Right hindlimb (tissue), 1 donor: Measurements from ENCODE around the gene EIF4E3.

Experiments
- DNase-seq: peaks from one replicate; pipeline ENCODE4 v3.0.0-alpha.2; 2018

The EIF4E3 gene

DNA sequence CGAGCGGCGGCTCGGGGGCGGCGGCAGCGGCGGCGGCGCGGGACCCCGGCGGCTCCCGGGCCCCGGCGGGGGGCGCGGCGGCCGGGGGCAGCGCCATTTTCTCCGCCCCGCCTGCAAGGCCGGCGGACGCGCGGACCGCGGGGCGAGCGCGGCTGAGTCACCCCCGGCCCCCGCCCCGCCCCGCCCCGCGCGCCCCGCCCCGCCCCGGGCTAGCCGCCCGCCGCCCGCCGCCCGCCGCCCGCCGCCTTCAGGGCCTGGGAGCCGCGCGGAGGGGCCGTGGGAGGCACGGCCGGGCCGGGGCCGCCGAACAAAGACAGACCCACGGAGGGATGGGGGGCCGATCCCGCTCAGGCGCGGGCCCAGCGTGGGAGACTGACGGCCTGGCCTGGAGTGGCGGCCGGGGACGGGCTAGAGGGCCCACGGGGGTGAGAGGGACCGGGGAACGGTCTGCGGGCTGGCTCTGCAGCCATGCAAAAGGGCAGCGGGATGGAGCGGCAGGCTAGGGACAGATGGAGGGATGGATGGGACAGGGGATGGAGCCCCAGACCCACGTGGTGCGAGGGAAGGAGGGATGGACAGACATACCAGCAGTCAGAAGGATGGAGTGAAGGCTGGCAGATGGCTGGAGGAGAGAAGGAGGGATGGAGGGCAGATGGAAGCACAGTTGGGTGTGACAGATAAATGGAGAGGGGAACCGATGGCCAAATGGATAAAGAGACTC, at the start of gene EIF4E3:
Gene EIF4E3, minus strand, starts transcription at position 132 of the 721 bp plus-strand sequence. Its CDS starts 35 bp downstream, at position 97.
- DNase-seq = peak; percentile 44

DNA sequence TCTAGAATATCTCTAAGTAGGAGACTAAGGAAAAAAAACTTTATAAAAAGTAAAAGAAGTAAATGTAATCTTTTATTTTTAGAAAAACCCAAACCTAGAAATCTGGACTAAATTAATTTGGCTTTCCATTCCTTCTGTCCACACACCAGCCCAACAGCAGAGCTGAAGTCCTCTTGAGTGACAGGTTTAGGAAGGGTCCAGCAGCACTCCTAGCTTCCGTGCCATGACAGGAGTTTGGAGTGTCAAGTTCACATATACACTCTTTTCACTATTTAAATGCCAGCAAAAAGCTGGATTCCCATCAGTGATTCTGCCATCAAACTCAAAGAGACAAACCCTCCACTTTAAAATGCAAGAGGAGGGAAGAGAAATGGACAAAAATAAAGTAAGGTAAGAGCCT, 46.7 kb upstream of the EIF4E3 start:
- no peak for DNase-seq

DNA sequence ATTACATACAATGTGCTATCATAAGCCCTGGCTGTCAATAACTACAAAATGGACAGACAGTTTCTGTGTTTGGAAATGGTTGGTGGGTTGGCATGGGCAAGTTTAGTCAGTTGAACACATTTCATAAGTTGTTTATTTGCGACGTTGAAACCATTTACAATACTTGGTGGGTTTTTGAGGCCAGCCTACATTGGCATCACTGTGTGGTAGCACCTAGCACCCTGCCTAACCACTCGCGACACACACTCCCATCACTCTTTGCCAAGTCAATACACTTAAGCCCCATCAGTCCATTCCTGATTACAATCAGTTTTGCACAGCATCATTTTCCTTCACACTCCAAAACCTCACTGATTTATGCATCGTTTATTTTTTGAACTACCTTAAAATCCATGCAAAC, 45.9 kb upstream of the EIF4E3 start:
- no peak for DNase-seq

DNA sequence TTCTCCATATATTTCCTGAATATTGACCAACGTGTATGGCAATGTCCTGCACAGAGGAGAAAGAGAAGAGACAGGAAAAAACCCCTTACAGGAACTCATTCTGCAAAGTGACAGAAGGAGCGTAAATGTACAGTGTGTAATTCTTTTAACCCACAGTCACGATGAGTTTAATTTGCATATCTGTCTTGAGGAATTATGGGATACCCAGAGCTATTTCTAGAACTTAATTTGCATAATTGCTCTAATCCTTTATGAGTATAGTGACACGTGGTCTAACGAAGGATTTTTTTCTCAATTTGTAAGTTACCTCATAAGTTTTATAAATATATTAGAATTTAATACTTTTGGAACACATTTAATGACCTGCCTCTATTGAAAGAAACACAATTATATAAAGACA, 38.2 kb upstream of the EIF4E3 start:
- DNase-seq = no peak

DNA sequence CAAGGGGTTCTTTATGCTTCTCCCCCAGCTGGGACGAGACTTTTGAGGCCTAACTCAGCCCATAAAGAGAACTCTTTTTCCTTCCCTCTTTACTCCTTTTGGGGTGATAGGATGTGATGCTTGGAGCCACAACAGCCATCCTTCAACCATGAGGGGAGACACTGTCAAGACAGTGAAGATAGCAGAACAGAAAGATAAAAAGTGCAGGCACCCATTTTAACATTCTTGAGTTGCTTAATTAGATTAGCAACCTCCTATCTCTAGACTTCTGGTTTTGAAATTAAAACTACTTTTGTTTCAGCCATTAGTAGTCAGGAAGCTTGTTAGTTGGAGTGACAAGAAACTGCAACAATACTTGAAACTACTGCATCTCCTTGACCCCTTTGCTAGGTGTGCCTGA, 34.9 kb upstream of the EIF4E3 start:
- no peak for DNase-seq

DNA sequence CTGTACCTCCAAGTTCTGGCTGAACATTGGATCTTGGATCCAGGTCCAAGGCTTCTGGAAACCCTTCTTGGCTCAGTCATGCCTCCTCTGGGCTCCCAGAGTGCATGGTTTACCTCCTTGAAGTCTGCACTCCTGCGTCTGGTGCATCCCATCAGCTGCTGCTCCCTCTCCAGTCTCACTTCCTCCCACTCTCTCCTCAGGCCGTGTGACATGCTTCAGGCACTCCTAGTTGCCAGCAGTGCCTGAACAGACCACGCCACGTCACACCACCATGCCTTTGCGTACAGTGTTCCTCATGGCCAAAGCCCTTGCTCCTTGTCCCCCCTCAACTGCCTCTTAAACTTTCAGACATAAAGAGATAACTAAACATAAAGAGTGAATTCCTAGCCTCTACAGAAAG, 34.2 kb upstream of the EIF4E3 start:
- no peak for DNase-seq

DNA sequence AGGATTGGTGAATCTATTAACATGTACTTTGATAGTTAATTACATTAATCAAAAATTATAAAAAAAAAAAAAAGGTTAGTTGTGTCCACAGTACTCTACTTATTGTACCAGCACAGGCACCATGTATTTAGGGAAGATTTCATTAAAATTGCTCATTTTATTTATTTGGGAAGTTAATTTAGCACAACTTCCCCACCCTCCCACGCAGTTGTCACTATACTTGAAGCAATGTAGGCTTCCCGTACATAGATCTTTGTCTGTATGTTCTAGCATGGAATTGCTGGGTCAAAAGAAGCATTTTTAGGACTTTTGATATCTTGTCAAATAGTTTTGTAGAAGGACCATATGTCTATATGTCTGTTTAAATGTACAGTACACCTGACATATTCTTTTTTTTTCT, 32.9 kb upstream of the EIF4E3 start:
- DNase-seq = no peak

DNA sequence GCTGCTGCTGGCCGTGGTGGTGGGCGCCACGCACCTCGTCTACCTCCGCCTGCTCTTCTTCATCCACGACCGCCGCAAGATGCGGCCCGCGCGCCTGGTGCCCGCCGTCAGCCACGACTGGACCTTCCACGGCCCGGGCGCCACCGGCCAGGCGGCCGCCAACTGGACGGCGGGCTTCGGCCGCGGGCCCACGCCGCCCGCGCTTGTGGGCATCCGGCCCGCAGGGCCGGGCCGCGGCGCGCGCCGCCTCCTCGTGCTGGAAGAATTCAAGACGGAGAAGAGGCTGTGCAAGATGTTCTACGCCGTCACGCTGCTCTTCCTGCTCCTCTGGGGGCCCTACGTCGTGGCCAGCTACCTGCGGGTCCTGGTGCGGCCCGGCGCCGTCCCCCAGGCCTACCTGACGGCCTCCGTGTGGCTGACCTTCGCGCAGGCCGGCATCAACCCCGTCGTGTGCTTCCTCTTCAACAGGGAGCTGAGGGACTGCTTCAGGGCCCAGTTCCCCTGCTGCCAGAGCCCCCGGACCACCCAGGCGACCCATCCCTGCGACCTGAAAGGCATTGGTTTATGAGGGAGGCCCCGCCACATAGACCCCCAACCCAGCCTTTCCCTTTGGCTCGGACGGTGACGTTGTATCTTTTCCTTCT, 29.5 kb upstream of the EIF4E3 start:
- DNase-seq = no peak

DNA sequence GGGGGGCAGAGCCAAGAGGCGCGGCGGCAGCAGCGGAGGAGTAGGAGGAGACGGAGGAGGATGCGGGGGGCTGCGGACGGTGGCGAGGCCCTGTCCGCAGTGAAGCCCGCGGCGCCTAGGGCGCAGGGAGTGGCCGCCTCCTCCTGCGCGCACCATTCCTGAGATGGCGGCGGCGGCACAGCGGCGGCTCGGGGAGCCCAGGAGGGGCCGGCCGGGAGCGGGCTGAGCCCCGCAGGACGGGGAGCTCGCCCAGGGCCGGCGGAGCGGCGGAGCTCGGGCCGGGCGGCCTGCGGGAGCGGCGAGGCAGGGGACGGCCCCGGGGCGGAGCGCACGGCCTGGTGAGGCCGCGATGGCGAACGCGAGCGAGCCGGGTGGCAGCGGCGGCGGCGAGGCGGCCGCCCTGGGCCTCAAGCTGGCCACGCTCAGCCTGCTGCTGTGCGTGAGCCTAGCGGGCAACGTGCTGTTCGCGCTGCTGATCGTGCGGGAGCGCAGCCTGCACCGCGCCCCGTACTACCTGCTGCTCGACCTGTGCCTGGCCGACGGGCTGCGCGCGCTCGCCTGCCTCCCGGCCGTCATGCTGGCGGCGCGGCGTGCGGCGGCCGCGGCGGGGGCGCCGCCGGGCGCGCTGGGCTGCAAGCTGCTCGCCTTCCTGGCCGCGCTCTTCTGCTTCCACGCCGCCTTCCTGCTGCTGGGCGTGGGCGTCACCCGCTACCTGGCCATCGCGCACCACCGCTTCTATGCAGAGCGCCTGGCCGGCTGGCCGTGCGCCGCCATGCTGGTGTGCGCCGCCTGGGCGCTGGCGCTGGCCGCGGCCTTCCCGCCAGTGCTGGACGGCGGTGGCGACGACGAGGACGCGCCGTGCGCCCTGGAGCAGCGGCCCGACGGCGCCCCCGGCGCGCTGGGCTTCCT, 28.8 kb upstream of the EIF4E3 start, which contains the start of gene GPR27:
Gene GPR27, plus strand, starts transcription at position 155 of the 909 bp plus-strand sequence. Its CDS starts 195 bp downstream, at position 350.
- DNase-seq = peak; percentile 53

DNA sequence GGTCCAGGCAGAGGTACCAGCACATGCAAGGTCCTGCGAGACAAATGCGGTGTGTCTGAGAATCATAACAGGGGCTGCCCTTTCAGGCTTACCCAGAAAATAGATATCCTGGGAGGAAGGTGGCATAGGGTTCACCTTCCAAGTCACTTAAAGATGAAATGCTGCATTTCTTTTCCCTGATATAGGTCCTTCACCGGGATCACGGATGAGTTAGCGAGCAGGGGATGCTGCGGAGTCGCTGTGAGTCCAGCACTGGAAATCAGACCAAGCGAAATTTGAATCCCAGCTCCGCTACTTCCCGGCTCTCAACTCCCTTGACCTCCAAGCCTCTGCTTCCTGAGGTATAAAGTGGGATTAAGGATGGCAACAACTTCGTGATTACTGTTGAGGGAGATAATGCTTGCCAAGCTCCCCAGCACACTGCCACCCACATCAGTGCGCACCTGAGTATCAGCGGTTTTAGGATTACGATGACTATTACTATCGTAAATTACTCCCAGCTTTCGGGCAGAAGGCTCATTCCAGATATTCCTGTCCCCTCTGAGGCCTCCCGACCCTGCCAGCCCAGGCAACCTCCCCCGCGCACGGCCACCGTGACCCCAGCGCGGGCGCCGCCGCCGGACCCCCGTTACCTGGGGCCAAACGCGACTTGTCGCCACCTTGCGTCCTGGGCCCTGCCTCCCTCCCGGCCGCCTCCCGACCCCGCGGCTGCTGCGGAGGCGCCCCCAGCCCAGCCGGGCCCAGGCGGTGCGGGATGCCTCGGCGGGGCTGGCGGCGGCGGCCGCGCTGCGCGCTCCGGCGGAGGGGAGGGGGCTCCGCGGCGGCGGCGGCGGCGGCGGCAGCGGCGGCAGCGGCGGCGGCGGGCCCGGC, 27.9 kb upstream of the EIF4E3 start:
- DNase-seq = no peak

DNA sequence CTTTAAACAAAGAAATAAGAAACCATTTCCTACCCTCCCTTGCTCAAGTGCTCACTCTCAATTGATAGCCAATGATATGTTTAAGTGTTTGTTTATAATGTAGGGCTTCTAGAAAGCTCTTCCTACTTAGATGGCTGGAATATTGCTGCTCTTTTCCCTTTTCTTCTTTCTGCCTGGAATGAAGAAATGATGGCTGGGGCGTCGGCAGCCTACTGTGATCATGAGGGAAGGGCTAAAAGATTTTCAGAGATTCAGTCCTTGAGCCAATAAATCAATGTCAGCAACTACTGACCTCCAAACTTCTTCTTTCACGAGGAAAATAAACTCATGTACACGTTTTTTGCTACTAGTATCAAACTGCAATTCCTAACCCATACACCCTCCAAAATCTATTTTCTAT, 26.4 kb upstream of the EIF4E3 start:
- no peak for DNase-seq

DNA sequence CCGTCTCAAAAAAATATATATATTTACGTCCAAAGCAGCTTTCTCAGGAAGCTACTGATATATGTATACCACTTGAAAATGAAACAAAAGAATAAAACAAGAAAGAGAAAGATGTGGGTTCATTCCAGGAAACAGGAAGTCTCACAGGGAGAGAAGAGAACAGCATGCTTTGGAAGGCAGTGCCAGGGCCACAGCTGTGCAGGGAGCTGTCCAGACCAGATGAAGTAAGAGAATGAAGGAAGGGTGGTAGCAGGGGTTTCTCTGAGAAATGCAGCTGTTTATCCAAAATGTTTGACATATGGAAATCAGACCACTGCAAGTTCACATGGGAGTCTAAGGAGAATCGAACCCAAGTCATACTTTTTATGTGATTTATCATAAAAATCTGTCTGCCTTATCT, 19.5 kb upstream of the EIF4E3 start:
- no peak for DNase-seq

DNA sequence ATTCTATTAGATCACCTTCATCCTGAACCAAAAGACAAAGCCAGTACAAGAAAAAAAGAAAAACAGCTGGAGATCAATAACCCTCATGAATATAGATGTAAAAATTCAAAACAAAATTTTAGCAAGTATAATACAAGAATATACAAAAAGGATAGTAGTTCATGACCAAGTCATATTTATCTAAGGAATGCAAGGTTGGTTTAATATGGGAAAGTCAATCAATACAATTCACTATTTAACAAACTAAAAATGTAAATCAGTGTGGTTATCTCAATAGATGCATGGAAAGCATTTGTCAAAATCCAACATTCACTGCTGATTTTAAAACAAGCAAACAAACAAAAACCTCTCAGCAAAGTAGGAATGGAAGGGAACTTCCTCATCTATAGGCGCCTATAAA, 17.4 kb upstream of the EIF4E3 start:
- no peak for DNase-seq

DNA sequence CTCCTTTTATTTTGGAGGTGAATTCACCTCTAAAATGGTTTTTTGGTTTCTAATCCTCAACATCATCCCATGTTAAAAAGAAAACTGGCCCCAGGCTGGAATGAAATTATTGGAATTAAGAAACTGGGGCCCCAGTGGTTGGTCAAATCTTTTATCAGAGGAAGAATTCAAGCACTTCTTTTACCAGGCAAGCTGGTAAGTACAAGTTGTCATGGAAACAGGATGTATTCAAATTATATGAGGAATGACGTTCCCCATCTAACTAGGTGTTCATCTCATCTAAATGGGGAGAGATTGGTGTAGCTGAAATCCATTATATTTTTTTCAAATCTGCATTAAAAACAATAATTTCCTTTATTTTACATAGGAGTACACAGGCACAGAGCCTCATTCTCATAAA, 9.7 kb upstream of the EIF4E3 start:
- no peak for DNase-seq

DNA sequence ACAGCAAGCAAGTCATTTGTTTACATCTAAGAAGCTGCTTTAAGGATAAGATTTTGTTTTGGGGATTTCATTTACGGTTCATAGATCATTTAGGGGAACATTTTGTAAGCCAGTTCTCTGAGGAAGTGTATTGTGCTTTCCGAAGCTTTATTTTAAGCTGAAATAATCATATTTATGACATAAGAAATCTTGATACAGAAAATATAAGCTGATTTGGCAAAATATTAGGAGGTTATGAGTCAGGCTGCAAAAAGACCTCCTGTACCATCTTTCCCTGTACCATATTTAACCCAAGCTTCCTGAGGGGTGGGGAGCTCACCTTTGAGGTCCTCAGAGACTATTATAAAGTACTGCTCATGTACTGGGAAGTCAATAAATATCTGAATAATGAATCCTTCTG, 8.1 kb upstream of the EIF4E3 start:
- DNase-seq = no peak

DNA sequence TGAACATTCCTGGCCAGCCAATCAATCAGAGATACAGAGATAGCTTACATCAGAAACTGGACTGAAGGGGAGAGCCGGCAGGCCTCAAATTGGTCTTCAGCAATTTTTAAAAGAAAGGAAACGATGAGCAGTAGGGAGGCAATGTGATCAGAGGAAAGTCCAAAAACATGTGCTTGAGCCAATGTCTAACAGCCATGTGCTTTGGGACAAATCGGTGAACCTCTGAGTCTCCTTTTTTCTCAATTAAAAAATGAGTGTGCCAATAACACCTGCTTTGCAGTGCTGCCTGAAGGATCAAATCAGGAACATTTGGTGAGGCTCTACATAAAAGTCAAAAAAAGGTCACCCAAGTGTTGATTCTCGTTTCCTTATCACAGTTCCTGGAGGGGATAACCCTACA, 7.4 kb upstream of the EIF4E3 start:
- no peak for DNase-seq

DNA sequence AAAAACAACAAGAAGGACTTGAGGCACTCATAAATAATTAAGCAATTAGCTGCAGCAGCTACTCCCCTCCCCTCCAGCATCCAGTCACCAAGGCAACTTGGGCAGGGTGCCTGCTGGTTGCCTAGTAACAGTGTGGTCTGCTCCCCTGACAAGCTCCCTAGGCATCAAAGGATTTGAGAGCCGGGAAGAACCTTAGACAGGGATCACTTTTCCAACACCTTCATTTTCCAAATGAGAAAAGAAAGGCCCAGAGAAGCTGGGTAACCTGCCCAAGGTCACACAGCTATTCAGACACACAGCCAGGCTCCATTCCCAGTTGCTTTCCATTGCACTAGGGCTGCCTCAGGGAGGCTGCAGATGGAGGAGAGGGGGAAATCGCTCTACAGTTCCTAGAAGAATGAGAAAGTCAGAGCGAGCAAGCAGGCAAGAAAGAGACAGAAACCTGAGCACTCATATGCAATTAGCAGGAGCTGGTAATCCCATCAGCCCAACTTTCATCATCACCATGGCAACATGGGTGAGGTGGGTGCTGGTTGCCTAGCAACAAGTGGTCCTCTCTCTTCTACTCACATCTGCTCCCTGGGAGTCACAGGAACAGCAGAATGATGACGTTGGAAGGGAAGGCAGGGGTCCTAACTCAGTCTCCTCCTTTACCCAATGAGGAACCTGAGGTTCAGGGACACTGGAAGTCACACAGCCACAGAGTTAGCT, 3.6 kb upstream of the EIF4E3 start:
- DNase-seq = no peak

DNA sequence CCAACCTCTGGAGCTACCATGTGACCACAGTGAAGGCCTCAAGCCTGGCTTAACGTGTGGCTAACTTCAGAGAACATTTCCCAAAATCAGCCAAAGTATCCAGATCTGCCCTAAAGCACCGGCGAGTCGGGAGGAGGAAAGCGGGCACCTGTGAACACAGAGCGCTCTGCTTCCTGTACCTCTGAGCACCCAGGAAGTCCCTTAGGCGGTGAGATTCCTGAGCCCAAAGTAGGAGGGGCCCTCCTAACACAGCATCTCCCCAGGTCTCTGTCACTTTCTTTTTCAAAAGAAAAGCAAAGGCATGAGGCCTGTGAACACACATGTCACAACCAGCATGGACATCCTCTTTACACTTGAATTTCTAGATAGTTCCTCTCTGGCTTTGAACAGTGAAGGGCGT, 944 bp upstream of the EIF4E3 start:
- DNase-seq = no peak

DNA sequence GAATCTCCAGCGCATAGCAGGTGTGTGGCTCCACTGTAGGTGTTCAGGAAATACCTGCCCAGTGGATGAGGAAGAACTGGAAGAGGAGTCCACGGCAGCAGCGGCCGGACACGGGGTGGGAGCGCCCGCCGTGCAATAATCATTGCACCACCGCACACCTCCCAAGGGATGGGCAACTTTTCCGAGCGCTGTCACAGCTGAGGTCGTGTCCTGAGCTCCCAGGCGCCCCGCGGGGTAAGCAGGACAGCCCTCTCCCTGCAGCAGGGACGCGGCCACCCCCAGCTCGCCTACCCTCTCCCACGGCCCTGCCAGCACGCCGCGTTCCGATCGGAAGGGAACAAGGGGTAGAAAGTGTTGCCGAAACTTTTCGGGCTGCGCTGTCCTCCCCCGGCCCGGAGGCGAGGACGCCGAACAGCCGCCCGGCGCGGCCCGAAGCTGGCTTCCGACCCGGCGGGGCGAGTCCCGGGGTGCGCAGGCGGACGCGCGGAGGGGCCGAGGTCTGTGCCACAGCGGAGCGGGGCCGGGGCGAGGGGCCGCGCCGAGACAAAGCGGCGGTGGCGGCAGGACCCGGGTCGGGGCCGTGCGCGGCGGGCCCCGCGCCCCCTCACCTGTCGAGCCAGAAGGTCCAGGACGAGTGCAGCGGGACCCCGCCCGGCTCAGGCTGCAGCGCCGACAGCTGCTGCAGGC, 475 bp downstream of the EIF4E3 start:
- DNase-seq = peak; percentile 38

DNA sequence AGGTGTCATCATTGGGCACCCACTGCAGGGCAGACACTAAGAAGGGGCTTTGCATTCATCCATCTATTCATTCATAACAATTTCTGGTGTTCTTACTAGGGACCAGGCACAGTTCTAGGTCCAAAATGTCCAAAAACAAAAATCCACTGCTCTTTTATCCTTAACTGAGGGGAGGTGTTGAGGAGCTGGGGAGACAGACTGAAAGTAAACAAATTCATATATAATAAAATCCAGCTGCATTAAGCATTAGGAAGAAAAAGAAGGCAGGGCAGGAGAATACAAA, 1.1 kb downstream of the EIF4E3 start:
- DNase-seq = no peak

DNA sequence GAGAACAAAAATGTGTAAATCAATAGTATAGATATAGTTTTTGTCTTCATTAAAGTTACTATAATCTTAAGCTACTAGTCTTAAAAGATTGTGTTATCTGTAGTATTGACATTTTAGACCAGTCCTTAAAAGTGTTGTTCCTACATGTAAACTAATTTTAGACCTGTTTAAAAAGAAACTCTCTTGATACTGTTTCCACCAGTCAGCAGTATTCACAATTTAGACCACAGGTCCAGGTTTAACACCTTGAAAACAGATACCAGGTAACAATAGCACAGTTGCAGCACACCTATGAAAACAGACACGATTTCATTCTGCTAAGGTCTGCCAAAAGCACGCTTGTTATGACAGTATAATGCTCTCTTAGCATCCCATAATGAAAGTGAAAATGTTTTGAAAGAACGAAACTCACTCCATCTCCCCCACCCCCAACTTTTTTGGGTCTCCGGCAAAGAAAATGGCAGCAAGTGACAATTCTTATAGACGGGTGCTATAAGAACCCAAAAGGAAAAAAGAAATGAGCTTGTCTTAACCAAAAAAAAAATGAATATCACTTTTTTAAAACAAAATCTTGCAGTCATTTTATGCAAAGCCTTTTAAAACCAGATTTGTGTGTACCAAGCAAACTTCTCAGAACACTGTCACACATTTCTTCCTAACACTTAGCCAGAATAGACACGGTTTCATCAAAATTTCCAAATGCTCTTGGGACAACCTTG, 1.6 kb downstream of the EIF4E3 start:
- no peak for DNase-seq
